ENCODE data around the gene HLF.

DNA sequence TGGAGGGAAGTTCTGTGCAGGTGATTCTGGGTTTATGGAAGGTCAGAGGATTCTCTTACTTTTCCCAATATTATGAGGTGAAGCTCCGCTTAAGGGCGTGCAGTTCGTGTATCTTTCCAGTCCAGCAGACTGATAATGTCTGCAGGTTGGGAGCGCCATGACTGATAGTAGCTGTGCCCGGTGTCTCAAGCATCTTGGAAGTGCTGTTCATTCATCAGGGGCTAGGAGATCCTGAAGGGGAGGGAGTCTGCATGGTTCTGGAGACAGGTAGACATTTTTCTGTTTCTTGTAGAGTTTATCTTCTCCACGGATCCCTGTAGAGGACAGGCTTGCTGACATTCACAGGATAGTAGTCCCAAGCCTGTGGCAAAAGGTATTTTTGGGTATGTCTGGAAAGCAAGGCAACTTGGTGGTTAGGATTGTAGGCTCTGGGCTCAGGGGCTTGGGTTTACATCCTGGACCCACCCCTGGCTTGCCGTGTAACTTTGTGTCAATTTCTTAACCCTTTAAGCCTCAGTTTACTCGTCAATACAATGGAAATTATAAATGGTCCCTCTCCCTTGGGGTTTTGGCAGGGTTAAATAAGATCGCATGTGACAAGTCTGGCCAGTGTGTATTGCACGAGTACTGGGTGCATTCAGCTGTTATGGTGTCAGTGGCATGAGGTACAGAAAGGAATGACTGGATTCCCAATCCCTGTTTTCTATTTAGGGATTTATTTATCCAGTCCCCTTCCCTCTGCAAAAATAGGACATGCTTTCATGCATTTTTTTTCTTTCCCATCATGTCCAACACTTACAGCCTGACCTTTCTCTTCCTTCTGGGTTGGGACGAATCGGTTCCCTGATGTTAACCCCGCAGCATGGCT lies 8.2 kb downstream of the HLF start:
- no peak for TF ChIP-seq EZH2phosphoT487 (IDR thresholded peaks at IDR 0.05; ENCODE audit: insufficient read depth, low read depth)
- no peak for TF ChIP-seq EZH2 (IDR thresholded peaks at IDR 0.05; ENCODE audit: insufficient read depth, poor library complexity, severe bottlenecking)

All from GM23248 (cell line).